ENCODE measurements around the gene DLL4.

- TF ChIP-seq CTCF (IDR thresholded peaks at IDR 0.05) (no peak), POLR2AphosphoS5 (IDR thresholded peaks at IDR 0.05) (no peak)
These were observed 11.6 kb upstream of the DLL4 start for GRCh38 chr15:40917585-40917984.

All from breast epithelium (tissue), 3 donors.